Measurements from ENCODE around the gene OTOGL.

GRCh38 chr12:80200414-80200813 is 101.1 kb downstream of the OTOGL start:
- TF ChIP-seq CTCF (IDR thresholded peaks at IDR 0.05 in 8 of 11, conservative IDR thresholded peaks at IDR 0.05 in 3 of 11) (no peak), POLR2A (IDR thresholded peaks at IDR 0.05) (no peak), POLR2AphosphoS5 (IDR thresholded peaks at IDR 0.05) (no peak)
